Dedifferentiated amniotic fluid mesenchymal stem cell (primary cell): ENCODE measurements around the gene RALGDS.

Experiments used
- DNase-seq: peaks from one replicate; pipeline ENCODE4 v3.0.0-alpha.2; 2016; ENCODE audit errors: extremely low spot score

Gene RALGDS

GRCh38 chr9:133054194-133054890, 66.7 kb downstream of the RALGDS start:
- DNase-seq, result no peak

GRCh38 chr9:133051966-133052539, 69.0 kb downstream of the RALGDS start:
- no peak for DNase-seq

- DNase-seq, result no peak
Measured at GRCh38 chr9:133051281-133051900, 69.6 kb downstream of the RALGDS start.

- no peak for DNase-seq
Measured at GRCh38 chr9:133050781-133051180, 70.3 kb downstream of the RALGDS start.

GRCh38 chr9:133050142-133050541, 70.9 kb downstream of the RALGDS start:
- DNase-seq, result no peak

- DNase-seq, result no peak
Measured at GRCh38 chr9:133049043-133049442, 72.0 kb downstream of the RALGDS start.

GRCh38 chr9:133048595-133048994, 72.4 kb downstream of the RALGDS start:
- no peak for DNase-seq
